ENCODE measurements around the gene DOK3.

DOK3 gene, protein sequence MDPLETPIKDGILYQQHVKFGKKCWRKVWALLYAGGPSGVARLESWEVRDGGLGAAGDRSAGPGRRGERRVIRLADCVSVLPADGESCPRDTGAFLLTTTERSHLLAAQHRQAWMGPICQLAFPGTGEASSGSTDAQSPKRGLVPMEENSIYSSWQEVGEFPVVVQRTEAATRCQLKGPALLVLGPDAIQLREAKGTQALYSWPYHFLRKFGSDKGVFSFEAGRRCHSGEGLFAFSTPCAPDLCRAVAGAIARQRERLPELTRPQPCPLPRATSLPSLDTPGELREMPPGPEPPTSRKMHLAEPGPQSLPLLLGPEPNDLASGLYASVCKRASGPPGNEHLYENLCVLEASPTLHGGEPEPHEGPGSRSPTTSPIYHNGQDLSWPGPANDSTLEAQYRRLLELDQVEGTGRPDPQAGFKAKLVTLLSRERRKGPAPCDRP

DNA sequence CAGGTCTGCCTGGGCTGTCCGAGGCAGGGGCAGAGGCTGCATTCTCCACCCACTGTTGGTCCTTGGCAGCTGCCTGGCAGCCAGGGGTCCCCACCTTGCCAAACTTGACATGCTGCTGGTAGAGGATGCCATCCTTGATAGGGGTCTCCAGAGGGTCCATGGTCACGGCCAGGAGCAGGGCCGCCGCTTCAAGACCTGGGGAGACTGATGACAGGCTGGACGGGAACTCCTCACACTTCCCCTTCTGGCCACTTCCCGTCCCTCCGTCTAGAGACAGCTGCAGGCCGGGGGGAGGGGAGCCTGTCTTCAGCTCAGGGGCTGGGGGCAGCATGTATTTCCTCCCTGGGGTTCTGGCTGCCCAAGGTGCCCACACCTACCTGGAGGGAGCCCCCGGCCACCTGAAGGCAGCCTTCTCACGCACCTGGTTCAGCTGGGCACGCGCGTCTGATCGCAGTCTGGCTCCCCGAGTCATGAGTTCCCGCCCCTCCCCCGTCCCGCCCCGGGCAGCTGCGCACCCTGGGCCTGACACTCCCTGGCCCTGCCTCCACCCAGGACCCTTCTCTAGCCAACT is at the start of gene DOK3:
TSS of gene DOK3 (minus strand) at position 446 of the 571 bp plus-strand sequence. CDS start at position 160, 286 bp downstream.
- DNase-seq (ENCODE audit: extremely low read depth in 1 of 2, low read depth in 1 of 2): no peak

DNA sequence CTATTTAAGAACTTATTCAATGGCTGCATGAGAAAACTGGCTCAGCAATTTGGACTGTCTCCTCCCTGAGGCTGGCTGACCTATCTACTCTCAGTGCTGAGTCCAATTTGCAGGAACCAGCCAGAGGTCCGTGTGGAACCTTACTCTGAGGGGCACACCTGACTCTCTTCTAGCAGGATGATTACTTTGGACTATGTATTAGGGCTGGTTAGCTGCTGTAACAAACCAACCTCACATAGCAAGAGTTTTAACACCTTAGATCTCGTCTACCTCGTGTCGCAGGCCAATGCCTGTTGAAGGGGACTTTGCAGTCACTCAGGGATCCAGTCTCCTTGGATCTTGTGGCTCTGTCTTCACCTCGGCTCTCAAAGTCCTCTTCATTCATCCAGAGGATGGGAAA is 48.2 kb upstream of the DOK3 start:
- DNase-seq (ENCODE audit: extremely low read depth in 1 of 2, low read depth in 1 of 2): no peak

DNA sequence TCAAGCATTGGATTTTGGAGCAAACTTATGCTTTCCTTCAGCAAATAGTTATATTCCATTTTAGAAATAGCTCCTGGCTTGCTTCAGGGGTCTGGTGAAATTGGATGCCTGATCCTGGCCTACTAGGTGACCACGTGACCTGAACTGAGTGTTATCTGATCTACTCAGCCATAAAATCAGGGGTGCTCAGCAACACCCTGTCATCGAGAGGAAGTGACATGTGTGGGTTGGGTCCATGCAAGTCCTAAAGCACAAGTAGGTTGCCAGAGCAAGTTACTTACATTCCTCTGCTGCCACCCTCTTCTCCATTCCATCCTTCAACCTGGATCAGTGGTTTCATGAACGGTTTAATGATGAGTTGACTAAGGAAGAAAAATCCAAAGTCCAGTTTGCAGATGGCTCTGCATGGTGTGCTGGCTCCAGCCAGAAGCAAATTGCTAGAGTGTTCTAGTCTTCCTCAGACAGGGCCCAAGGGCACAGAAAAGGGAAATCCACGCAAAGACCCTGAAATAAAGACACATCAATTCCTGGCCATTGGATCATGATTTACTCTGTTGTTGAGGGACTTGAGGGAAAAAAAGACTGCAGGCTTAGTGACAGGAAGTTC is 47.5 kb upstream of the DOK3 start:
- DNase-seq (ENCODE audit: extremely low read depth in 1 of 2, low read depth in 1 of 2): no peak

DNA sequence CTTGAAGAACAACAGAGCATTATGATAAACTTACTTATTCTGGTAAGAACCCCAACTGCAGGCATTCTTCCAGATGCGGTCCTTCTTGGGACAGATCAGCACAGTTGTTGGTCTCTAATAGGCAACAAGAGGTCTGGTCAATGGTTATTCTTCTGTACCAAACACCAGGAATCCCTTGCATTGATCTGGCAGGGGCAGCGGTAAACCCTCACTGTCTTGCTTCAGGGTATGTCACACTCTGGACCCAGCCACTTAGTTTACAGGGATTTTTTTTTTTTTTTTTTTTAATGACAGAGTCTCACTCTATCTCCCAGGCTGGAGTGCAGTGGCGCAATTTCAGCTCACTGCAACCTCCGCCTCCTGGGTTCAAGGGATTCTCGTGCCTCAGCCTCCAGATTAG is 46.0 kb upstream of the DOK3 start:
- no peak for DNase-seq (ENCODE audit: extremely low read depth in 1 of 2, low read depth in 1 of 2)

DNA sequence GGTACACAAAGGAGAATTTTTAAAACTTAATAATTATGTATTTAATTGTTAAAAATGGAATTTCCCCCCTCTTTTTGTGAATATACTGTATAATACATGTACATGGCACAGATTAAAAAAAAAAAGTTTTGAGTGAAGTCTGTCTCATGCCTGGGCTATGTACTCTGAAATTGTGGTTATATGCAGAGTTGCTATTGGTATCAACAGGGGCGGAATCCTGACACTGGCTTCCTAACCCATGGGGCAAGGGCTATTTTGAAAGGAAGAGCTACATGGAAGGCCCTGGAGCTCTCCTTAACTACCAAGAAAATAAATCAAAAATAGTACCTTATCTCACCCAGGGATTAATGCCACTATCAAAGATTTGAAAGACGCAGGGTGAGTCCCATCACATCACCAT is 45.6 kb upstream of the DOK3 start:
- no peak for DNase-seq (ENCODE audit: extremely low read depth in 1 of 2, low read depth in 1 of 2)

DNA sequence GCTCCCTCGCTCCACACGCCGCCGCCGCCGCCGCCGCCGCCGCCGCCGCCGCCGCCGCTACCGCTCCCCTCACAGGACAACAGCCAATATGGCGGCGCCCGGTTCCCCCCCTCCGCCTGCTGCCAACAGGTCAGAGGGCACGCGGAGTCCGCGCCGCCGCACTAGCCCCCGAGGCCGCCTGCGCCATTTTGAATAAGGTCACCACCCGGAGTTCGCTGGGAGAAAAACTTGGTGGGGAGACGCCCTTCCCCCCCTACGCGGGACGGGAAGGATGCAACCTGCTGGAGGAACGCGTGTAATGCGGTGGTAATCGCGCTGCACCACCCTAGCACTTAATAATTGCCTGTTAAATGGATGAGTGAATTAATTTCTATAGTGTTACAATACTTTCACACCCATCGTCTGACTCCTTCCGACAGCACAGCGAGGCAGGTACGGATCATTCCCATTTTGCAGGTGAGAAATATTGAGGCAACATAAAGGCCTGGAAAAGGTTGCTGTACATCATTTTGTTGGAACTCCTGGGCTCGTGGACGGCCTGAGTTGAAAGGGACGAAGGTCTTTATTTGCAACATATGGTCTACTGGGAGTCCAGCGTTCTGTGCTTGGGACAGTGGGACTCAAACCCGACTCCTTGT is 45.0 kb upstream of the DOK3 start, which contains the start of gene FAM193B:
TSS of gene FAM193B (minus strand) at position 90 of the 638 bp plus-strand sequence. CDS start 105 bp downstream, outside the sequence.
- peak; percentile 94 to 95 for DNase-seq (ENCODE audit: extremely low read depth in 1 of 2, low read depth in 1 of 2)

DNA sequence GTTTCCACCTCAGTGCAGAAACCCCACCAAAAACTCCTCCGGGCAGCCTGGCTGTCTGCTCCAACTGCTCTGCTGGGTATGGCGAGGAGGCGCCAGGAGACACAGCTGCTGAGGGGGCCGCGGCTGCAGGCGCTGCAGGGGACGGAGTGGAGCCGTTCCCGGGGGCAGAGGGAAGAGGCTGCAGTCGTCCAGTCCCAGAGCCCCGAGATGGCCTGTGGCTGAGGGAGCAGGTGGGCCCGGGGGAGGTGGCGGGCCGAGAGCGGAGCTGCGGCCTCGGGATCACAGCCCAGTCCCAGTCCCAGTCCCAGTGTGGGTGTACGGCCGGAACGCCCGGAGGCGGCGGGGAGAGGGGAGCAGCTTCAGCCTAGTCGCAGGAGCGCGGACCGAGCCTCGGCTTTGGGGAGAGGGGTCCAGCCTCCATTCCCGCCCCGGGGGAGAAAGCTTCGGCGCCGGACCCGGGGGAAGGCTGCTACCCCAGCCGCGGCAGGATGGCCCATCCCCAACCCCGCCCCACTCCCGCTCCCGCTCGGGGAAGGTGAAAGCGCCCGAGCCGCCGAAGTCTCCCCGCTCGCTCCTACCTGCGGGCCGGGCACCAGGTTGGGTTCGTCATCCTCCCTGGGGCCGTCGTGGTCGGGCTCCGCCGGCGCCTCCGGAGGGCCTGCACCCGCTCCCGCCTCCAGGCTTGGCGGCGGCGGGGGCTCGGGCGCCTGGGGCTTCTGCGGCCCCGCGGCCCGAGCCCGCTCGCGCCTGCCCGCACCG is 44.2 kb upstream of the DOK3 start:
- DNase-seq (ENCODE audit: extremely low read depth in 1 of 2, low read depth in 1 of 2): peak in 1 of 2 donors; percentile 18

DNA sequence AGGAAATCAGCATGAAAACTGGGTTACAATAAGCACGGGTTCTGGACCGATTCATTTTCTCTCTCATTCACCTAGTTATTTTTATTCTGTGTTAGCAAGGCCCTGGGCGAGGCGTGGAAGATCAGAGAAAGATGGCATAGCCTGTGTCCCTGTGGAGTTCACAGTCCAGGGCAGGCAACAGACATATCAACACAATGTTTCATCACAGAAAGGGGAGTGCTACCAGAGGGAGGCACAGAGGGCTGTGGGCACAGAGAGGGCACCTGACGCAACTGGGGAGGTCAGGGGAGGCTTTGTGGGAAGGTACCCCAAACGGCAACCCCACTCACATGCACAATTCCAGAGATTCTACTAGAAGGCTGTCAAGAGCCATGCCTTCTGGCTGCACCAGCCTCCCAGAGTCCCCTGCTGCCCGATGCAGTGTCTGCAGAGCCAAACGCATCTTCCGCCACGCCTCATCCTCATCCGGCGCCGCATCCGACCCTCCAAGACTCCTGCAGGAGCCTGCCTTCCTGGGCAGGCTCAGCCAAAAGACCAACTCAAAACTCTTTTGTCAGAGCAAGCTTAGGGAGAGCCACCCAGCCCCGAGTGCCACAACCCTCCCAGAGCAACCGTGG is 43.3 kb upstream of the DOK3 start:
- DNase-seq (ENCODE audit: extremely low read depth in 1 of 2, low read depth in 1 of 2): no peak

DNA sequence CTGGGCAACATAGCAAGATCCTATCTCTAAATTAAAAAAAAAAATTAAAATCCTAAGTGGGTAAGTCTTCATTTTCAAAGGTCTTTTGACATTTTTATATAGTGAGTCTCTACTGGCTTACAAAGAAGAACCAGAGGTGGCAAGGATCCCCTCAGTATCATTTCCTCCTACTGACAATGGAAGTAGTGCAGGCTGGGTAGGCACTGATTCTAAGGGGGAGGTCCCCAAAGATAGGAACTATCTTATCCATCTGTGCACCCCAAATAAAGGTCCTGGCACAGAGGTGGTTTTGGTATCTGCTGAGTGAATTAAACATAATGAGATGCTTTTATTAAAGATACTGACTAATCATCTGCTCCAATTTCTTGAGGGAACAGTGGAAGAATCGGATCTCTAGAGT is 40.5 kb upstream of the DOK3 start:
- DNase-seq (ENCODE audit: extremely low read depth in 1 of 2, low read depth in 1 of 2): no peak

DNA sequence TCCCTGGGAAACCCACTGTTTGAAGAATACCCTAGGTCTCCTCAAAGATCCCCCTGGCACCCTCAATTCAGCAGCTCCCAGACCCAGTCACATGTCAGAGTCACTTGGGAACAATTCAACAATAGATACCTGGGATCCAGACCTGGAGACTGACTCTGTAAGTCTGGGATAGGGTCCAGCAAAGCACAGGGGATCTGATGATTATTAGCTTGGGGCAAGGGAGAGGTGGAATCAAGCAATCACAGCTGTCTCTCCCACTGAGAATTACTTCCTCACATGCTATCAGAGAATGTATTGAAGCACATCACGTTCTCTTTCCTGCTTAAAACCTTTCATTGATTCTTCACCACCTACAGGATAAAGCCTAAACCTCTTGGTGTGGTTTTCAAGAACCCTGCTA is 38.9 kb upstream of the DOK3 start:
- no peak for DNase-seq (ENCODE audit: extremely low read depth in 1 of 2, low read depth in 1 of 2)

DNA sequence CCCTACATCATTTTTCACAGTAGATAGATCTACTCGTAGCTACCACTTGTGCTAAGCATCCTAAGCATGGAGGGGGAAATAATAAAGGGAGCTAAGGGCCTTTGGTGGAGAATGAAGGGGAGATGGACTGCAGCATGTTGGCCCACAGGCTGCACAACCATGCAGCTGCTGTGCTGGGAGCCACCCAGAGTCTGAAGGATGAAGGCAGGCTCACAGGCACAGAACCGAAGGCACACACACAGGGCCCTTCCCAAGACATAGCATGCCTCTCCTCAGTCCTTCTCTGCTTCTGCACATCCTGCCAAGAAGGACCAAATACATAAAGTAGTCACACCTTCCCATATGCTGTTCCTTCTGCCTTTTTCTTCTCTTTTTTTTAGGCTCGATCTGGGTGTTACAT is 38.1 kb upstream of the DOK3 start:
- no peak for DNase-seq (ENCODE audit: extremely low read depth in 1 of 2, low read depth in 1 of 2)

DNA sequence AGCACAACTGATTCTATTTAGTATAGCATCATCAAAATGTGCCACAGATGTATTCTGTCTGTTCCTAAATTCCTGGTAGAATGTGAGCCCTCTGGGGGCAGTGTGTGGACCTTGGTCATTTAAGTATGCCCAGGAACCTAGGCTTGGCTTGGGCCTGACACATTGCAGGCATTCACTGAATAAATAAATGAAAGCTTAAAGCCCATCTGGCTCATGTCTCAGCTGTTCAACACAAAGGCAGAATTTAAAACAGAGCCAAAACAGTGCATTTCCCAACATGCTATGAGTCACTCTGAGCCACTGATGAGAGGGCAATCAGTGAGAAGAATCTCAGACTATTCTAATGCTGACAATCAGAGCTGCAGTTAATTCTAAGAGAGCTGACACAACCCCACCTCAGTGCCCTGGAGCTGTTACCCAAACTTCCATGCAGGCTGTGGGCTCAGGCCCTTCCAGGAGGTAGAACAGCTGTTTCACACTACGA is 36.7 kb upstream of the DOK3 start:
- DNase-seq (ENCODE audit: extremely low read depth in 1 of 2, low read depth in 1 of 2): no peak

DNA sequence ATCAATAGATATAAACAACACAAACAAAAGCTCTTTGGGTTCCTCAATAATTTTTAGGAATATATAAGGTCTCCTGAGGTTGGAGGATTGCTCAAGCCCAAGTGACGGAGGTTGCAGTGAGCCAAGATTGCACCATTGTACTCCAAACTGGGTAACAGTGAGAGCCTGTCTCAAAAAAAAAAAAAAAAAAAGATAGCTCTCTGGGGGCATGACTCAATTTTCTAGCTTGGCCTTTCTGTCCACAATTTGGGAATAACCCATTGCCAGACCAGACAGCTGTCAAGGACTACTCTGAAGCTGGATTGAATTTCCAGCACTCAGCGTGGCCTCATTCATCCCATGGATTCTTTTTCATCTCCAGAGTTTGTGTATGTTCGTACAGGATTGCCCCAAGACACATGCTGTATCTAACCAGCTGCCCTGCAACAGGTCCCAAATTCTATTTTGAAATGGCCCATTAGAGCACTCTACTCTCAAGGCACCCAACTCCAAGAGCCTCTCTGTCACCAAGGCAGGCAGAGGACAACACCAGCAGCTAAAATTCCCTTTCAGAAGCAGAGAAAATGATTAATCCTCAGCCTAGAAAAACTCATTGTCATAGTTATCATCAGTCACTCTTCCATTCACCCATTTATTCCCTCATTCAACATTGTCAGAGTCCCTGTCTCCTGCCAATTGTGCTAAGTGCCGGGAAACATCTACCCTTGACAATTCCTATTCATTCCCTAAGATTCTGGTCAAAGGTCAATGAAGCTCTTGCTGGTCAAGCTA is 36.0 kb upstream of the DOK3 start:
- DNase-seq (ENCODE audit: extremely low read depth in 1 of 2, low read depth in 1 of 2): no peak

DNA sequence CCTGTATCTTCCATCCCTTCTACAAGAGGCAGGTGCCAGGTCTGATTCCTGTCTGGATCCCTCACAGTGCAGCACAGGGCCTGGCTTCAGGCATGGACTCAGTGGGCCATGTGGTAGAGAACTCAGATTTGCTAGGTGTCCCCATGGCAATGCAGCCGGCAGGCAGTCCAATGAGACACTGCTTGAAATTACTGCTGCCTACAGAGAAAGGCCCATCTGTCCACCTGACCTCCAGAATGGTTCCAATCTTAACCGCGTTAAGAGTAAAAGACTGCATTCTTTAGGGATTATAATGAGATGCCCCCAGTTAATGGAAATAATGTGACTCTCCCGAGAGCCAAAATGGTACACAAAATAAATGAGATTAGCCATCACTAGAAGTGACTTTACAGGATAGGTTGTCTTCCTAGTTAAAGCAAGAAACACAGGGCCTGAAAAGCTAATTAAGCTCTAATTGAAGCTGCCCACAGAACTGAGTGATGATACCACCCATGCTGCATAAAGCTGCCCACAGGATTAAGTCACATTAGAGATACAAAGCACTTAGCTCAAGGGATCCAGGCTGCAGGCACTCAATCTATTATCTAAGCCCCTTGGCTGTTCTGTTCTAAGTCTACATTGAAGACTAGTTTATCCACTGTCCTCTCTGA is 33.3 kb upstream of the DOK3 start:
- DNase-seq (ENCODE audit: extremely low read depth in 1 of 2, low read depth in 1 of 2): no peak

DNA sequence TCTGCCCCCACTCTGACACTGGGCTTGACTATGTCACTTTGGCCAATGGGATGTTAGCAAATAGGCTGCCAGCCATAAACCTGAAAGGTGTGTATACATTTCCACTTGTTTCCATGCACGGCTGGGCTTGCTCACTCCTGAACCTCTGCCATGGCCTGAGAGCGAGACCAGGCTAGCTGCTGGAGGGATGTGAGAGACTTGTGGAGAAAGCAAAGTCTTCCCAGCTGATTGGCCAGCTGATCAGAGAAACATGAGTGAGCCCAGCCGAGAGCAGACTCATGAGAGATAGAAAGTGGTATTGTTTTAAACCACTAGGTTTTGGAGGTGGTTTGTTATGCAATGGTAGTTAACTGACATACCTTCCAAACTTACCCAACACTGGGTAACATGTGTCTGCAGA is 30.8 kb upstream of the DOK3 start:
- no peak for DNase-seq (ENCODE audit: extremely low read depth in 1 of 2, low read depth in 1 of 2)

DNA sequence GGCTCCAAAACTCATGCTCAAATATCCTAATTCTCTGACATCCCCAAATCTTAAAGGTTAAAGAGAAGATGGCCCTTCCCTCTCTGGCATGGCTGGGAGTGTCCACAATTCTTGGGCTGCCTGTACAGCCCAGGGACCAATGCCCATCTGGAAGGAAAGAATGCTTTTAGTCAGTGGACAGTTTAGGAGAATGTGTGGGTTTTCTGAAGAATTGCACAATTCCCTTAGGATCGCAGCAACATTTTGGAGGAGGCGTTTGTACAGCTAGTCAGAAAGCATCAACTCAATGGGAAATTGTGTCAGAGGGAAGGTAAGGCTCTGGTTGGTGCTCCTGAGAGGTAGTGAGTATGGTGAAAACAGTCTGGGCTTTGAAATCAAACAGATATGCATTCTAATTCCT is 29.8 kb upstream of the DOK3 start:
- no peak for DNase-seq (ENCODE audit: extremely low read depth in 1 of 2, low read depth in 1 of 2)

DNA sequence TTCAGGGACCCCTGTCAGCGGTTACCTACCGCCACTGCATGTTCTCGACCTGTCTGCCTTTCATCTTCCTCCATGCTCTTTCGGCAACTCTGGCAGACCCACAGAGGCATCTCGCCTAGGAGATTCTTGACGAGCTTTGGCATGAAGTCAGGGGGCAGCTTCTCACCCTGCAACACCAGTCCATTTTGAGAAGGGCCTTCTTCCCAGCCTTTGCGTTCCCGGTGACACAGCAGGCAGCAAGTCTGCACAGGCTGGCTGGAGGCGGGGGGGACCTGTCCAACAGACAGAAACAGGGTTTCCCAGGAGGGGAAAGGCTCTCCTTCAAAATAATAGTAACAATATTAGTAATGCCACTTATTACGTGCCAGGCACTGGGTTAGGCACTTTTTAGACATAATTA is 29.2 kb upstream of the DOK3 start:
- no peak for DNase-seq (ENCODE audit: extremely low read depth in 1 of 2, low read depth in 1 of 2)

DNA sequence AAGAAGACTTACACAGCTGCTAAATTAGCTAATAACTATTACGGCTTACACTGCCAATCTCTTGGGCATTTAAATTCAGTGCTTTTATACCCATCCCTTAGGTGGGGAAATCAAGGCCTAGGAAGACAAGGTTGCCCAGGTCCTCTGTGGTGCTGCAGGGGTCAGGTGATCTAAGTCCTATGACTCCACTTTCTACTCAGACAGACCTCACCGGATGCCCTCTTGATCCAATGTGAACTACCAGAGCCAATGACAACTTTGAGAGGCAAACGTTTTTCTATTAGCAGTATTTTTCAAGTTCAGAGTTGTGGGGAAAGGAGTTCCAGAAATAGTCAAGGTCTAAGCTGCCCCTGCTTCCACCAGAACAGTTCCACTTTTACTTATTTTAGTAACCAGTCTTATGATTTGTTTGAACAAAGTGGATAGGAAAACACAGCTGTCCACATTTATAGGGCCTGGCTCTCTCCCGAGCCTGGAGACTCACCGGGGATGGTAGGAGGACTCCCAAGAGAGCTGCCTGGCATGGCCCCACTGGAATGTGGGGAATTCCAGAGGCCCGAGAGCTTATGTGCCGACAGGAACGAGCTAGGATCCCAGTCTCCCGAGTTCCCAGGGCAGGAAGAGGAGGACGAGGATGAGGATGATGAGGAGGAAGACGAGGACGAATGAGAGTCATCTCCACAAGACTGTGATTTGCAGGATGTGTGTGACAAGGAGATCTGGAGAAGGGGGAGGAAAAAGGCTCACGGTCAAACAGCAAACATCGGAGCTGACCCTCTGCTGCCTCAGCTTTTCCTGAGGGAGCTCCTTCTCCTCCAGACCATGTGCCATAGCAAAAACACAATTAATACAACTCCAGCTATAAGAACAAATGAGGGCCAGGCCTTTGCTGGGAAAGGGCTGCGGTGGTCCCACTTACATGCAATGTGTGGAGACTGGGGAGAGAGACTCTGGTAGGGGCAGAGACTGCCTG is 28.0 kb upstream of the DOK3 start:
- no peak for DNase-seq (ENCODE audit: extremely low read depth in 1 of 2, low read depth in 1 of 2)
